H9 (cell line): ENCODE measurements around the gene PREB. TPM values are rescaled to one million over a fixed set of nuclear protein-coding genes. Genes with fewer than 3 reads are reported as not detected.

Experiments used
- DNase-seq: peaks from one replicate; pipeline ENCODE4 v3.0.0-alpha.2; 2017
- H2AFZ ChIP-seq: one replicate; pipeline ENCODE4 v1.6.1; 2013; ENCODE audit warnings: mild to moderate bottlenecking, low read length, control low read depth, moderate library complexity
- H2AK5ac ChIP-seq: 2 replicates; pipeline ENCODE4 v1.6.1; 2013; ENCODE audit warnings: low read length, control low read depth, mixed read lengths; ENCODE audit not compliant: insufficient read length
- H2BK120ac ChIP-seq: one replicate; pipeline ENCODE4 v1.6.1; 2013; ENCODE audit warnings: low read depth, mild to moderate bottlenecking, low read length, control low read depth, inconsistent platforms; ENCODE audit not compliant: poor library complexity, severe bottlenecking
- H2BK12ac ChIP-seq: 2 replicates; pipeline ENCODE4 v1.6.1; 2013; ENCODE audit warnings: low read length, control low read depth, mixed read lengths, low read depth; ENCODE audit not compliant: insufficient read length
- H2BK15ac ChIP-seq: 2 replicates; pipeline ENCODE4 v1.6.1; 2013; ENCODE audit warnings: low read depth, low read length, control low read depth
- H2BK20ac ChIP-seq: one replicate; pipeline ENCODE4 v1.6.1; 2013; ENCODE audit warnings: low read depth, mild to moderate bottlenecking, low read length, control low read depth, inconsistent platforms; ENCODE audit not compliant: poor library complexity, severe bottlenecking
- H2BK5ac ChIP-seq: 2 replicates; pipeline ENCODE4 v1.6.1; 2013; ENCODE audit warnings: low read length, control low read depth, mixed read lengths; ENCODE audit not compliant: insufficient read length
- H3K14ac ChIP-seq: 2 replicates; pipeline ENCODE4 v1.6.1; 2013; ENCODE audit warnings: low read length, control low read depth; ENCODE audit not compliant: insufficient read depth
- H3K18ac ChIP-seq: 2 replicates; pipeline ENCODE4 v1.6.1; 2013; ENCODE audit warnings: low read depth, mild to moderate bottlenecking, mixed read lengths, low read length, control low read depth; ENCODE audit not compliant: insufficient read length
- H3K23ac ChIP-seq: 2 replicates; pipeline ENCODE4 v1.6.1; 2013; ENCODE audit warnings: low read length, control low read depth, mixed read lengths, low read depth; ENCODE audit not compliant: insufficient read length
- H3K23me2 ChIP-seq: 2 replicates; pipeline ENCODE4 v1.6.1; 2013; ENCODE audit warnings: low read depth, mild to moderate bottlenecking, mixed read lengths, low read length, control low read depth; ENCODE audit not compliant: insufficient read length, poor library complexity, severe bottlenecking
- H3K27ac ChIP-seq: 2 replicates; pipeline ENCODE4 v1.5.1; 2013; ENCODE audit warnings: low read length, control low read depth, mixed read lengths, low read depth; ENCODE audit not compliant: insufficient read length
- H3K27me3 ChIP-seq: 2 replicates; pipeline ENCODE4 v1.6.1; 2013; ENCODE audit warnings: low read length, control low read depth, inconsistent platforms; ENCODE audit not compliant: insufficient read depth
- H3K4ac ChIP-seq: 2 replicates; pipeline ENCODE4 v1.6.1; 2013; ENCODE audit warnings: low read depth, mild to moderate bottlenecking, control low read depth, inconsistent platforms, low read length, moderate library complexity
- H3K4me1 ChIP-seq: 2 replicates; pipeline ENCODE4 v1.6.1; 2013; ENCODE audit warnings: low read length, control low read depth, inconsistent platforms; ENCODE audit not compliant: insufficient read depth
- H3K4me2 ChIP-seq: 2 replicates; pipeline ENCODE4 v1.6.1; 2013; ENCODE audit warnings: low read length, control low read depth, mixed read lengths; ENCODE audit not compliant: insufficient read length, insufficient read depth
- H3K56ac ChIP-seq: 2 replicates; pipeline ENCODE4 v1.6.1; 2013; ENCODE audit warnings: low read depth, mild to moderate bottlenecking, mixed read lengths, low read length, control low read depth; ENCODE audit not compliant: insufficient read length
- H3K79me1 ChIP-seq: 2 replicates; pipeline ENCODE4 v1.6.1; 2013; ENCODE audit warnings: low read depth, mild to moderate bottlenecking, moderate library complexity, low read length, control low read depth, inconsistent platforms; ENCODE audit not compliant: insufficient read depth, poor library complexity, severe bottlenecking
- H3K79me2 ChIP-seq: 2 replicates; pipeline ENCODE4 v1.6.1; 2013; ENCODE audit warnings: low read length, control low read depth, inconsistent platforms; ENCODE audit not compliant: insufficient read depth
- H3K9ac ChIP-seq: 2 replicates; pipeline ENCODE4 v1.6.1; 2013; ENCODE audit warnings: low read length, control low read depth, mixed read lengths; ENCODE audit not compliant: insufficient read length; ENCODE audit errors: extremely low read depth
- H3K9me3 ChIP-seq: one replicate; pipeline ENCODE4 v1.6.1; 2013; ENCODE audit warnings: low read depth, low read length, inconsistent platforms; ENCODE audit not compliant: control insufficient read depth
- H3T11ph ChIP-seq: one replicate; pipeline ENCODE4 v1.6.1; 2013; ENCODE audit warnings: mild to moderate bottlenecking, low read length, control low read depth, inconsistent platforms
- H4K20me1 ChIP-seq: one replicate; pipeline ENCODE4 v1.6.1; 2013; ENCODE audit not compliant: control insufficient read depth, insufficient read length, insufficient read depth
- H4K5ac ChIP-seq: 2 replicates; pipeline ENCODE4 v1.6.1; 2013; ENCODE audit warnings: low read depth, mild to moderate bottlenecking, mixed read lengths, low read length, control low read depth; ENCODE audit not compliant: insufficient read length
- H4K8ac ChIP-seq: replicated peaks from 2 replicates; pipeline ENCODE4 v1.6.1; 2013; ENCODE audit warnings: low read length, control low read depth, mixed read lengths, low read depth; ENCODE audit not compliant: insufficient read length
- H4K91ac ChIP-seq: 2 replicates; pipeline ENCODE4 v1.6.1; 2013; ENCODE audit warnings: low read depth, mild to moderate bottlenecking, moderate library complexity, mixed read lengths, low read length, control low read depth; ENCODE audit not compliant: insufficient read length
- H3K27ac Mint-ChIP-seq, 3 experiments: 2 replicates in 2 of 3; 3 replicates in 1 of 3; pipeline ENCODE4 v1.8.0; 2020 to 2021; ENCODE audit warnings: mixed read lengths in 3 of 3, mild to moderate bottlenecking in 1 of 3, moderate library complexity in 1 of 3
- H3K27me3 Mint-ChIP-seq: 2 replicates; pipeline ENCODE4 v1.8.0; 2021; ENCODE audit warnings: low read depth, mild to moderate bottlenecking, moderate library complexity, mixed read lengths
- H3K36me3 Mint-ChIP-seq, 3 experiments: 2 replicates in 2 of 3; 3 replicates in 1 of 3; pipeline ENCODE4 v1.8.0; 2020 to 2021; ENCODE audit warnings: low read depth in 3 of 3, mixed read lengths in 3 of 3; ENCODE audit not compliant: insufficient read depth in 1 of 3
- H3K4me1 Mint-ChIP-seq, 2 experiments: 2 replicates each; pipeline ENCODE4 v1.8.0; 2020; ENCODE audit warnings: mixed read lengths in 2 of 2
- H3K4me3 Mint-ChIP-seq, 2 experiments: 2 replicates in 1 of 2; 3 replicates in 1 of 2; pipeline ENCODE4 v1.8.0; 2020 to 2021; ENCODE audit warnings: mild to moderate bottlenecking in 2 of 2, mixed read lengths in 2 of 2, moderate library complexity in 1 of 2
- H3K9me3 Mint-ChIP-seq, 2 experiments: 2 replicates in 1 of 2; 3 replicates in 1 of 2; pipeline ENCODE4 v1.8.0; 2020; ENCODE audit warnings: mild to moderate bottlenecking in 2 of 2, mixed read lengths in 2 of 2, moderate library complexity in 1 of 2
- WGBS: extraction: QIAGEN DNeasy Blood & Tissue Kit; methylation state at CpG from one replicate; pipeline ENCODE4 v1.1.7; 2013; ENCODE audit warnings: missing lambda C conversion rate, low lambda C conversion rate, mixed read lengths; ENCODE audit not compliant: insufficient read length; ENCODE audit errors: extremely low coverage; 5-methylcytosine and 5-hydroxymethylcytosine counted together
- total RNA-seq: library from RNA; stranded (reverse); gene quantifications from 2 replicates; pipeline ENCODE4 v1.2.1, GENCODE V29; 2021
- TF ChIP-seq, protein P1 (sequence below): fragments of 200-600 bp; sonication (generic); conservative IDR thresholded peaks from 3 replicates; pipeline ENCODE4 v1.8.0; 2021; ENCODE audit warnings: antibody characterized with exemption, mild to moderate bottlenecking

The PREB gene
- total RNA-seq, 1 experiment from 2014 or later, result 43.6 TPM

GRCh38 chr2:27122791-27123190 is 11.6 kb downstream of the PREB start:
- H2AFZ ChIP-seq, result no peak overlapping the region
- no peak overlapping the region for H4K5ac ChIP-seq
- Mint-ChIP-seq H3K4me3 (peak overlapping the region; percentile 80 to 89), H3K36me3 (no peaks in the 10 kb centered on the region; a peak in 3 of 7 replicates), H3K27ac (no peak overlapping the region; a peak in 1 of 7 replicates), H3K9me3 (no peaks in the 10 kb centered on the region; a peak in 1 of 5 replicates), H3K27me3 (peaks cover 61% of the 10 kb centered on the region), H3K4me1 (peaks cover 15 to 21% of the 10 kb centered on the region in 2 experiments)
- no peak overlapping the region for H2BK120ac ChIP-seq
- no peak overlapping the region for H3K4ac ChIP-seq
- no peak overlapping the region for H3K14ac ChIP-seq
- no peak overlapping the region for H2AK5ac ChIP-seq
- H2BK5ac ChIP-seq, result no peak overlapping the region
- H3K23ac ChIP-seq, result no peak overlapping the region
- H3K9me3 ChIP-seq, result no peaks in the 10 kb centered on the region
- H3K18ac ChIP-seq, result no peak overlapping the region
- no peak overlapping the region for H3K27ac ChIP-seq
- H3K79me1 ChIP-seq, result no peaks in the 10 kb centered on the region
- H4K20me1 ChIP-seq, result peaks cover 2% of the 10 kb centered on the region
- H3K23me2 ChIP-seq, result peaks cover 11% of the 10 kb centered on the region
- H2BK12ac ChIP-seq, result no peak overlapping the region
- H2BK20ac ChIP-seq, result no peak overlapping the region
- H3K4me1 ChIP-seq, result peaks cover 2% of the 10 kb centered on the region
- no peak overlapping the region for H3T11ph ChIP-seq
- no peak for DNase-seq
- no CpG with 5 or more reads among the region's 7 CpGs for WGBS
- peak overlapping the region; percentile 94 for H3K4me2 ChIP-seq
- no peak overlapping the region for H4K8ac ChIP-seq
- no peak overlapping the region for H3K9ac ChIP-seq
- H3K27me3 ChIP-seq, result peaks cover 14% of the 10 kb centered on the region; the same call in 1 of the 2 replicates
- no peak overlapping the region for H4K91ac ChIP-seq
- H3K79me2 ChIP-seq, result no peaks in the 10 kb centered on the region
- TF ChIP-seq, protein P1, sequence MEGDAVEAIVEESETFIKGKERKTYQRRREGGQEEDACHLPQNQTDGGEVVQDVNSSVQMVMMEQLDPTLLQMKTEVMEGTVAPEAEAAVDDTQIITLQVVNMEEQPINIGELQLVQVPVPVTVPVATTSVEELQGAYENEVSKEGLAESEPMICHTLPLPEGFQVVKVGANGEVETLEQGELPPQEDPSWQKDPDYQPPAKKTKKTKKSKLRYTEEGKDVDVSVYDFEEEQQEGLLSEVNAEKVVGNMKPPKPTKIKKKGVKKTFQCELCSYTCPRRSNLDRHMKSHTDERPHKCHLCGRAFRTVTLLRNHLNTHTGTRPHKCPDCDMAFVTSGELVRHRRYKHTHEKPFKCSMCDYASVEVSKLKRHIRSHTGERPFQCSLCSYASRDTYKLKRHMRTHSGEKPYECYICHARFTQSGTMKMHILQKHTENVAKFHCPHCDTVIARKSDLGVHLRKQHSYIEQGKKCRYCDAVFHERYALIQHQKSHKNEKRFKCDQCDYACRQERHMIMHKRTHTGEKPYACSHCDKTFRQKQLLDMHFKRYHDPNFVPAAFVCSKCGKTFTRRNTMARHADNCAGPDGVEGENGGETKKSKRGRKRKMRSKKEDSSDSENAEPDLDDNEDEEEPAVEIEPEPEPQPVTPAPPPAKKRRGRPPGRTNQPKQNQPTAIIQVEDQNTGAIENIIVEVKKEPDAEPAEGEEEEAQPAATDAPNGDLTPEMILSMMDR, result no peak
- H2BK15ac ChIP-seq, result no peak overlapping the region
- H3K56ac ChIP-seq, result no peak overlapping the region
